Sigmoid colon (tissue), 3 donors: ENCODE results near the gene EHBP1L1.

ENCODE experiments used
- CTCF ChIP-seq, 4 experiments: fragments of 450-650 bp in 3 of 4; fragments of 200-600 bp in 1 of 4; IDR thresholded peaks; one replicate each; pipeline ENCODE4 v1.5.1; 2016 to 2019; ENCODE audit warnings: antibody characterized with exemption in 4 of 4, mild to moderate bottlenecking in 3 of 4, moderate library complexity in 2 of 4
- POLR2A ChIP-seq, 2 donors: fragments of 450-650 bp; IDR thresholded peaks; one replicate each; pipeline ENCODE4 v1.6.1; 2016; ENCODE audit warnings: antibody characterized with exemption in 2 of 2, mild to moderate bottlenecking in 2 of 2, moderate library complexity in 2 of 2

- TF ChIP-seq CTCF (IDR thresholded peaks at IDR 0.05): no peak
- no peak for TF ChIP-seq POLR2A (IDR thresholded peaks at IDR 0.05)
Measured at GRCh38 chr11:65580031-65580692, 4.3 kb downstream of the EHBP1L1 start.
